Right lobe of liver (tissue), 6 donors: ENCODE data around the gene VCAM1. TPM values are rescaled to one million over a fixed set of nuclear protein-coding genes. Genes with fewer than 3 reads are reported as not detected.

Experiments
- ATAC-seq, 4 donors: fragments of 200-7000 bp; cut with Tn5 transposase; one replicate each; pipeline ENCODE4 v1.9.1; 2020; ENCODE audit warnings: mild to moderate bottlenecking in 4 of 4, moderate library complexity in 4 of 4
- DNase-seq, 3 donors: peaks; one replicate each; pipeline ENCODE4 v3.0.0-alpha.2; 2020
- H3K27ac ChIP-seq, 3 donors: fragments of 200-600 bp; one replicate each; pipeline ENCODE4 v1.8.0; 2022
- H3K27me3 ChIP-seq, 2 donors: fragments of 200-600 bp; one replicate each; pipeline ENCODE4 v1.8.0; 2022
- H3K36me3 ChIP-seq, 4 donors: fragments of 200-600 bp; sonication (generic) in 1 of 4; one replicate each; pipeline versions ENCODE4 v1.5.1 to v1.8.0; 2017 to 2022; ENCODE audit warnings: control low read depth in 1 of 4
- H3K4me1 ChIP-seq, 4 donors: fragments of 200-600 bp; sonication (generic) in 1 of 4; one replicate each; pipeline versions ENCODE4 v1.5.1 to v1.8.0; 2017 to 2022; ENCODE audit warnings: control low read depth in 1 of 4
- H3K4me3 ChIP-seq, 3 donors: fragments of 200-600 bp; one replicate each; pipeline ENCODE4 v1.8.0; 2022
- H3K9me3 ChIP-seq, 4 donors: fragments of 200-600 bp; sonication (generic) in 1 of 4; one replicate each; pipeline versions ENCODE4 v1.5.1 to v1.8.0; 2017 to 2022; ENCODE audit warnings: control low read depth in 1 of 4
- POLR2A ChIP-seq: fragments of 450-650 bp; IDR thresholded peaks from one replicate; pipeline ENCODE4 v1.6.1; 2017; ENCODE audit warnings: antibody characterized with exemption, mild to moderate bottlenecking
- WGBS: methylation state at CpG from one replicate; pipeline ENCODE4 v1.1.6; 2018; ENCODE audit warnings: low coverage, low lambda C conversion rate; ENCODE audit not compliant: insufficient coverage; ENCODE audit errors: missing lambda C conversion rate; 5-methylcytosine and 5-hydroxymethylcytosine counted together
- intact Hi-C, 2 donors: fragments of 100-400 bp; cut with DNase I; formaldehyde crosslinking; loops; one replicate each; pipeline versions ENCODE4 v1.11.2 to v1.14.1; 2022
- total RNA-seq, 6 experiments: library from RNA; depleted of rRNA in 2 of 6; stranded (reverse); fragments of >200 nt in 2 of 6; fragmentation: NEBNext Ultra II Directional in 3 of 6; extraction: Animal tissue kit (Norgen Biotek cat#: 25700) in 3 of 6; gene quantifications; one replicate each; pipeline versions ENCODE4 v1.1.0 to v1.2.4, GENCODE V29; 2016 to 2023
- TF ChIP-seq, protein P1 (sequence below), 4 donors: fragments of 200-600 bp in 3 of 4; fragments of 450-650 bp in 1 of 4; IDR thresholded peaks; one replicate each; pipeline versions ENCODE4 v1.5.1 to v1.8.0; 2016 to 2022; ENCODE audit warnings: antibody characterized with exemption in 4 of 4, mild to moderate bottlenecking in 2 of 4
- donor health status: DM: no; HTN: yes; CAD: no.
- donor health status: DM: no; HTN: no; CAD: no.
- donor health status: DM: no; HTN: no; CAD: no.
- donor health status: DM: no; HTN: yes; CAD: no.
- donor health status: DM: no; HTN: yes; CAD: no.

The VCAM1 gene
- total RNA-seq, 6 experiments from 2014 or later, result 2.5 to 17.4 (median 11.2) TPM

GRCh38 chr1:100699744-100700143, 19.8 kb upstream of the VCAM1 start:
- Histone ChIP-seq H3K4me3 (no peak overlapping the region), H3K4me1 (no peaks in the 10 kb centered on the region), H3K27me3 (no peaks in the 10 kb centered on the region), H3K27ac (no peak overlapping the region), H3K9me3 (no peaks in the 10 kb centered on the region), H3K36me3 (no peaks in the 10 kb centered on the region)
- TF ChIP-seq, protein P1, sequence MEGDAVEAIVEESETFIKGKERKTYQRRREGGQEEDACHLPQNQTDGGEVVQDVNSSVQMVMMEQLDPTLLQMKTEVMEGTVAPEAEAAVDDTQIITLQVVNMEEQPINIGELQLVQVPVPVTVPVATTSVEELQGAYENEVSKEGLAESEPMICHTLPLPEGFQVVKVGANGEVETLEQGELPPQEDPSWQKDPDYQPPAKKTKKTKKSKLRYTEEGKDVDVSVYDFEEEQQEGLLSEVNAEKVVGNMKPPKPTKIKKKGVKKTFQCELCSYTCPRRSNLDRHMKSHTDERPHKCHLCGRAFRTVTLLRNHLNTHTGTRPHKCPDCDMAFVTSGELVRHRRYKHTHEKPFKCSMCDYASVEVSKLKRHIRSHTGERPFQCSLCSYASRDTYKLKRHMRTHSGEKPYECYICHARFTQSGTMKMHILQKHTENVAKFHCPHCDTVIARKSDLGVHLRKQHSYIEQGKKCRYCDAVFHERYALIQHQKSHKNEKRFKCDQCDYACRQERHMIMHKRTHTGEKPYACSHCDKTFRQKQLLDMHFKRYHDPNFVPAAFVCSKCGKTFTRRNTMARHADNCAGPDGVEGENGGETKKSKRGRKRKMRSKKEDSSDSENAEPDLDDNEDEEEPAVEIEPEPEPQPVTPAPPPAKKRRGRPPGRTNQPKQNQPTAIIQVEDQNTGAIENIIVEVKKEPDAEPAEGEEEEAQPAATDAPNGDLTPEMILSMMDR (IDR thresholded peaks at IDR 0.05), result no peak
- no peak for TF ChIP-seq POLR2A
- 50% methylated on average over 1 of the region's 1 CpG for WGBS
- ATAC-seq (no peak), DNase-seq (no peak)
- intact Hi-C loops, result no loop called here

DNA sequence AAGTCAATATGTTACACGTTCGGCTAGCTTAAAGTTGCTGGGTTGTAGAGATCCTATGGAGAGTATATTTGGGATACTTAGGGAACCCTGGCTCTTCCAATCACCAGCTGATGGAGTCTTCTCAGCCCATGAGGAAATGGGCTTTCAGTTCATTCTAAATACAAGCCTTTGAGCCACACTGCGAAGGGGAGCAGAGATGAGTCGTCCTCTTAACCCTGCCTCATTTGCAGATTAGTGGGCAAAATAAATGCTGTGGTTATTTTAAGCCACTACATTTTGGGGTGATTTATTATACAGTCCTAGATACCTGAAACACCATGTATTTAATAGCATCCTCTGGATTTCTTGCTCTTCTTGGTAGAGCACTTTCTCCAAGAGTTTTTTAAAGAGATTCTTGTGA, 19.0 kb upstream of the VCAM1 start:
- Histone ChIP-seq H3K36me3 (no peaks in the 10 kb centered on the region), H3K9me3 (no peaks in the 10 kb centered on the region), H3K4me1 (no peaks in the 10 kb centered on the region), H3K27me3 (no peaks in the 10 kb centered on the region), H3K27ac (no peak overlapping the region), H3K4me3 (no peak overlapping the region)
- TF ChIP-seq POLR2A, result no peak
- TF ChIP-seq, protein P1 (IDR thresholded peaks at IDR 0.05), result no peak
- DNase-seq (no peak), ATAC-seq (no peak)
- 92% methylated on average over 2 of the region's 4 CpGs for WGBS
- intact Hi-C loops, result no loop called here

DNA sequence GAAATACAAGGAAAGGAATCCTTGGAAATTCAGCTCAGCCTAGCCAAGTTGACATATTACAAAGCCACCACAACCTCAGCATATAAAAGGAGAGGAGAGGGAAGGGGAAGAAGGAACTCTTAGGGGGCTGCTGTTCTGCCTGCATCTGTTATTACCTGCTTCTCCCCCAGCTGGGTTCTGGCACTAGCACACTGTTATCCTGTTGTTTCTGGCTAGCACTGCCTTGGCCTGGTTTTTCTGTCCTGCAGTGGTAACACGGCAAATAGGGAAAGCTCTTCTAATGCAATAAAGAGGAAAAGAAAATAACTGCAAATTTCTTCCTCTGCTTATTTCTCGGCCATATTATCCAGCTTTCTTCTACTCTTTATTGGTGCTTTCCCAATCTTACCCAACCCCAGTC, 16.5 kb upstream of the VCAM1 start:
- no peaks in the 10 kb centered on the region for H3K36me3 ChIP-seq
- 55% methylated on average over 2 of the region's 2 CpGs for WGBS
- intact Hi-C loops, result no loop called here

DNA sequence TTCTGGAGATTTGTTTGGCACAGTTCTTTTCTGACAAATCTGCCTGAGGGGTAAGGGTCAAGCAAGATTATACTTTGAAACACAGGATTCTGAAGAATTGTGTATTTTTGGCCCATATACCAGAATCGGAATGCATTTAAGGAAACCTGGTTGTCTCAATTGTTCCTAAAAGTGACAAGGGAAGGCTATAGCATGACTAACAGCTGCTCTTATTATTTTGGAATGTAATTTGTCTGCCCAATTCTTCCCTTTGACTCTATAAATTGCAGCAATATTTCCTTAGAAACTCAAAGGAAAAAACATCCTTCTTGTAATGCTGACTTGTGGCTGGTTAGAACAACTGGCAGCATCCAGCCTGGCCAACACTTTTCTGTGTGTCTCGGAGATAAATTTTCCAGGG, 15.8 kb upstream of the VCAM1 start:
- Histone ChIP-seq H3K4me1 (no peaks in the 10 kb centered on the region), H3K27me3 (no peaks in the 10 kb centered on the region), H3K36me3 (no peaks in the 10 kb centered on the region), H3K4me3 (no peak overlapping the region), H3K27ac (no peak overlapping the region), H3K9me3 (no peaks in the 10 kb centered on the region)
- TF ChIP-seq POLR2A, result no peak
- TF ChIP-seq, protein P1 (IDR thresholded peaks at IDR 0.05), result no peak
- intact Hi-C loops, result no loop called here
- 48% methylated on average over 2 of the region's 2 CpGs for WGBS
- DNase-seq (no peak), ATAC-seq (peak in 2 of 4 donors; percentile 36 to 43)

More for the DNA sequence above, 16.5 kb upstream of the VCAM1 start:
- H3K4me3 ChIP-seq, result no peak overlapping the region
- no peaks in the 10 kb centered on the region for H3K4me1 ChIP-seq
- no peak for DNase-seq
- H3K27me3 ChIP-seq, result no peaks in the 10 kb centered on the region
- TF ChIP-seq, protein P1 (IDR thresholded peaks at IDR 0.05), result no peak
- TF ChIP-seq POLR2A, result no peak
- ATAC-seq, result no peak
- no peaks in the 10 kb centered on the region for H3K9me3 ChIP-seq
- H3K27ac ChIP-seq, result no peak overlapping the region

DNA sequence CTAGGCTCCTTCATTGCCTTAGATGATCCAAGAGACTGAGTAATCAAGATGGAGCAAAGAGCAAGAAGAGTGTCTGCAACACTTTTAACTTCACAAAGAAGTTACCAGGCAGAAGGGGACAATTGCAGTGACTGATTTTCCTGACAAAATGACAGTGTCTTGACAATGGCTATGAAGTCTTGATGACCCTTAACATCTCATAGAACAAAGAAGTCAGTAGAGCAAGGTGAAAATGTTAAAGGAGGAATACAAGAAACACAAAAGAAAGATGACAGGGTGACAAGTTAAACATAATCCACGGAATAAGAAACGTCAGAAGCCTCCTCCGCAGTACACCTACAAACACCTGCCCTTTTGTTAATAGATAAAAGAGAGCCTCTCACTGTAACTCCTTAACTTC, 15.1 kb upstream of the VCAM1 start:
- no peaks in the 10 kb centered on the region for H3K36me3 ChIP-seq
- no peak overlapping the region for H3K27ac ChIP-seq
- H3K27me3 ChIP-seq, result no peaks in the 10 kb centered on the region
- DNase-seq, result no peak
- TF ChIP-seq, protein P1 (IDR thresholded peaks at IDR 0.05), result no peak
- TF ChIP-seq POLR2A, result no peak
- H3K4me1 ChIP-seq, result no peaks in the 10 kb centered on the region
- intact Hi-C loops, result no loop called here
- 67% methylated on average over 3 of the region's 3 CpGs for WGBS
- ATAC-seq, result no peak
- no peak overlapping the region for H3K4me3 ChIP-seq
- H3K9me3 ChIP-seq, result no peaks in the 10 kb centered on the region
